CD4-positive, alpha-beta T cell treated with Interleukin-17A for 1 hour (primary cell): Measurements from ENCODE around the gene DOCK1.

ENCODE experiments used
- DNase-seq: peaks from one replicate; pipeline ENCODE4 v3.0.0-alpha.2; 2020

DOCK1 gene

DNA sequence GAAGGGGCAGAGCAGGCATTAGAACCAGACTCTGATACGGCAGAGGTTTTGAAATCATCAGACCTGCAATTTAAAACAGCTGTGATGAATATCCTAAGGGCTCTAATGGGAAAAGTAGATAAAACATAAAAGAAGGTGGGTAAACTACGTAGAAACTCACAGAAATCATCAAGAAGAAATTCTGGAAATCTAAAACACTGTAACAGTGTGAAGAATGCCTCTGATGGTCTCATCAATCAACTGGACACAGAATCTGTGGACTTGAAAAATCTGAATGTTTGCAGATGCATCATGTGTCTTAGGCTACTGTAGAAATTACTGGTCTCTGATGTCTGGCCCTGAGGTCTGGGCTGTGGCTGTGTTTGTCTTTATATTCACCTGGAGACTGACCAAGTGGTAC, 470.8 kb downstream of the DOCK1 start:
- DNase-seq, result no peak

DNA sequence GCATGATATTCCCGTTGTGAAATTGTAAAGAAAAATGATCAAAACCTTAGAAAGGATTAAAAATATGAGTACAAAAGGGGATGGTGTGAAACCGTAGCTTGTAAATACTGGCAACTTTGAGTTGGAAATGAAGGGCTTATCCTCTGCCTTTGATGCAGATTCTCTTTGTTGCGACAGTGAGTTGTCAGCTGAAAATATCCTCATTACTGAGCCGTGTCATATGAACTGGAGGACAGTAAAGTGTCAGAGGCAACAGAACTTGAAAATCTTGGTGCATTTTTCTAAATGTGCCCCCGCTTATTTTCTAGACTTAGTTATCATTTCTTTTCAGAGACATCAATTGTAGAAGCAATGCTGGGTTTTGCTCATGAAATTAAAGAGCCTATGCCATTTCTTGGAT, 473.4 kb downstream of the DOCK1 start:
- no peak for DNase-seq

DNA sequence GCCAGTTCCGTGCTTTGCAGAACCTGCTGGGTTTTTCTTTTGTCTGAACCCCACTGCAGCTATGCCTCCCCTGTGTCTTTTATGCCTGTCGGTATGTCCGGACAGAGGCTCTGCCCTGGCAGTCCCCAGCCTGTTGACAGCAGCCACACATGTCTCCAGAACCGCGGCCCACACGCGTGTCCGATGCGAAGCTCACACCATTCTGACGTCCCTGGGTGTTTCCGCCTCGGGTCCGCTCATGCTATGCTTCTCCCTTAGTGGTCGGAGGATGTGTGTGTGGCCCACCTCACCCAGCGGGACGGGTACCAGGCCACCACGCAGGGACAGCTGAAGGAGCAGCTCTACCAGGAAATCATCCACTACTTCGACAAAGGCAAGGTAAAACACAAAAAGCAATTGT, 479.3 kb downstream of the DOCK1 start:
- DNase-seq, result no peak

DNA sequence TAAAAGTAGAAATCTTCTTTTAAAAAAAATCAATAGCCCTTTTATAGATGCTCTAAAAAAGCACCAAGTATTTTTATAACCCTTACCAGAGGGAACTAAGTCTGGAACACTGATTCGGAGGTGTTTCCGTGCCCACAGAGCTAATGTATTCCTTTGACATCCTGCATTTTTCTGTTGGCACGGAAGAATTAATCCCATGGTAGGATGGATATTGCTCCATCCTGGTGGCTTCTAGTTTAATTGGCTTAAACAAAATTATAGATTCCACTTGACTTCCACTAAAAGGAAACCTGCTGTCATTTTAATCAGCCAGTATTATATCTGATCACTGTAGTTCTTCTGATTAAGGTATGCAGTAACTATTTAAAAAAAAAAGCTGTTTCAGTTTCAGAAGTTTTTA, 479.8 kb downstream of the DOCK1 start:
- no peak for DNase-seq

DNA sequence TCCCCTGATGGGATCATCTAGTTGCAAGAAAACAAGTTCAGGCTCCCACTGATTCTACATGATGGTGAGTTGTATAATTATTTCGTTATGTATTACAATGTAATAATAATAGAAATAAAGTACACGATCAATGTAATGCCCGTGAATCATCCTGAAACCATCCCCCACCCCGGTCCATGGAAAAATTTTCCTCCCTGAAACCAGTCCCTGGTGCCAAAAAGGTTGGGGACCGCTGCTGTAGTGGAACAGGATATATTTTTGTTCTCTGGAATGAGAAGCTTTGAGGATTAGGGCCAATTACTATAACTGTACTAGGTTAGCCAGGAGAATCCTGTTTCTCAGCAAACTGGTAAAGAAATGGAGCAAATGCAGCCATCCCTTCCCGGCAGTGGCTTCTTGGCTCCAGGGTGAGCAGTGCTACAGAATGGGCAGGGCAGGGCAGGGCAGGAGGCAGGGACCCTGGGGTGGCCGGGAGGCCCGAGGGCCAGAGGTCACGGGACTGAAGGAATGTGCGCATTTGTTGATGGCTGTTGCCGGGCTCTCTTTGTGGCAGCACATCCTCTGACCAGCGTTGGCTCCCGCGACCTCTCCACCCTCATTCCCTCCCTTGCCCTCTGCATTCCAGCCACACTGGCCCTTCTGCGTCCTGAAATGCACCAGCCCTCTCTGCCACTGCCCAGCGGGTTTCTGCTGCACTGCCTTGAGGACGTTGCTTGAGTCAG, 481.5 kb downstream of the DOCK1 start:
- no peak for DNase-seq

DNA sequence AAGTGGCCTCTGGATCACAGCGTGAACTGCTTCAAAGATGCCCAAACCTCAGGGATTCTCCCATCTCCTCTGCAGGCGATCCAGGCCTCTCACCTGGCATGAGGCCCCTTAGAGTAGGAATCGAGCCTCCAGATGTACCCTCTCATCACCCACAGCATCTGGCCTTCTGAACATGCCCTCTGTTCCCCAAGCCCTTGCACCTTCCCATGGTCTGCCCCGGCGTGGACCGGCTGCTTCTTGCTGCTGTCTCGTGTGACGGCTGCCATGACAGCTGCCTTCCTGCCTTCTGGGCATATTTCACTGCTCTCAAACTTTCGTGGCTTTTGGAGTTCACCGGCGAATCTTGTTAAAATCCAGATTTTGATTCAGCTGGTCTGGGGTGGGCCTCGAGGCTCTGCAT, 486.6 kb downstream of the DOCK1 start:
- no peak for DNase-seq

DNA sequence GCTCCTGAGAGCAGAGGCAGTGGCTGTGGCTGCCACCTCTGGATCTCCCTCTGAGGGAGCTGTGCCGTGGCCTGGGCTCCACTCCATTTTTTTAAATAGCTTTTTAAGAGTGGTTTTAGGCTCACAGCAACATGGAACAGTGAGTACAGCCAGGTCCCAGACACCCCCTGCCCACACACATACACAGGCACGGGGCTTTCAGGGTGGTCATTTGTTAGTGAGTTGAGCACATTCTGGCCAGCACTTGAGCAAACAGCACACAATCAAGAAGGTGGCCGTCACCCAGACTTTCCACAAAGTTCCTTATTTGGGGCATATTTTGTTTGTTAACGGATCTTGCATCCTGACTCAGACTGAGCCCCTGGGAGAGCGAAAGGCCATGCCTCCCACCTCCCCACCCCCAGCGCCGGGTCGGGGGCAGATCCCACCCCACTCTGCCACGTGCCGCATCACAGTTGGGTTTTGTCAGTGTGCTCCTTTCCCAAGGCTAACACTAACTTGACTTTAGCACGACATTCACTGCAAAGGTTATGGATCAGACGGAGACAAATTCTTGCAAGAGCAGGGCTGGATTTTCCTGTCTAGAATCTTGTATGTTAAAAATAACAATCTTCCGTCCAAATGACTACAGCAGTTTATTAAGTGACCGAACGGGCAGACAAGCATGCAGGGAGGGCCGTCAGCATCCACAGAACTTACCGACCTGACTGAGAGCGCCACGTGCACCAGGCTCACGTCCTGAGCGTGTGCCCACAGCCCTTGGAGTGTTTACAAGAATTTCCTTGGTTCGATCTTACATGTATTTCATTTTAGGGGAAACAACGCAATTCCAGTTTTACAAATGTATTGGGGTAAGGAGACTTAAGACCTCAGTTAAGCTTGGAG, 487.4 kb downstream of the DOCK1 start:
- no peak for DNase-seq

DNA sequence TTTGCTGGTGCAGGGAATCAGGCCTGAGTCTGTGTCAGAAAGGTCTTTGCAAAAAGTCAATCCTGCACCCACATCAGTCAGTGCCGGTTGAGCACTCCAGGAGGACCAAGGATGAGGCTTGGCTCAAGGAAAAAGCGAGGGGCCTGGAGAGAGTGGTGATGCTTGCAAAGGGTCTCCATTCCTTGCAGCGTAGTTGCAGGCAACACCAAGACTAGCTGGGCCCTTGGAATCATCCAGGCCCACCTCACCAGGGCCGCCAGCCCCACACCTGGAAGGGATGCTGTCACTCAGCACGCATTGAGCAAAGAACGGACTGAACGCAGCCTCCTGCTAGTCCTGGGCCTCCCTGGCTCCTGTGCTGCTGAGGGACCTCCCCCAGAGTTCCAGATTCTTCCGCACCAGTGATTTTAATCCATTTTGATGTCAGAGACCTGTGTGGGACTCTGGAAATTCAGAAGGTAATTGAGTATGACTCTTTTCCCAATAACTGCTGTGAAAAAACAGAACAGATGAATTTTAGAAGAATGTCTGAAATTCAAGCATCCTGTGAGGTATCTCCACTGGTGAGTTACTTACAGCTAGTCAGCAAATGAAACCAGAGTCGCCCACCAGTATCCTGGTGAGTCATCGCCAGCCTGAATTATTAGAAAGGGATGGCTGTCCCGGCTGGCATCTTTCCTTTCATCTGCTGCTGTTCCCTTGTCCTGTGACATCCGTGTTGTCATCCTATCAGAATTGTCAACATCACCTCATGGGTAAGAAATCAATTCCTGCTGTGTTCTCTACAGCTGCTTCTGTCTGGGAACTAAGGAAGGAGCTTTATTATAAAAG, 493.1 kb downstream of the DOCK1 start:
- DNase-seq, result no peak

DNA sequence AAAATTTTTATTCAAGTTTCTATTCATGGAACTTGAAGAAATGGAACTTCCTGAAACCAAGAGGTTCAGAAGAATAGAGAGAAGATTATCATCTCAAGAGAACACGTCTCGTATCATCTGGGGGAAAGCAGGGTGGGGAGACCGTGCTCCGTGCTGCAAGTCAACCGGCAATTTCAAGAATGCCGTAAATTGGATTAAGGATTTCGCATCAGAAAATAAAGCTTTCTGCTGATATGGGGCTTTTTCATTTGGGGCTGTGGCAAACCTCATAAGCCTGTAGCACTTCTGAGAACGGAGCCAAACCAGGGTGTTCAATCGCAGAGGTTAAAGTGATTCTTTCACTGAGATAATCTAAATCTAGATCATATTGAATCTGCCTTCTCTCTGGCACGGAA, 493.7 kb downstream of the DOCK1 start:
- no peak for DNase-seq

DNA sequence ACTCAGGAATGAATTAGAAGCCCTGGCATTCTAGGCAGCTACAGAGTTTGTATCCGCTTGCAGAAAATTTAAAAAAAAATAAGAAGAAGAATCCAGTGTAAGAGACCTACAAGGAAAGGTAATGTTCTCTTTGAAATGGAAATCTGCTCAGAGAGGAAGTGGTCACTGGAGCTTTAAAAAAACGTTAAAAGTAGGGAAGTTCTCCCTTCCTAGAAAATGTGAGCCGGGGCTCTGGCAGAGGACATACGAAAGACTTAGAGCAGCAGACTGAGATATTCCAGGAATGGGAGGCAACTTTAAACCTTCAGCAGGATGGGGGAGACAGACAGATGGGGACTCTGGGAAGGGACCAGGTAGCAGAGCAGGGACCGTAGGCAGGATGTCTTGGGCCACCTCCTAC, 494.4 kb downstream of the DOCK1 start:
- DNase-seq, result no peak

DNA sequence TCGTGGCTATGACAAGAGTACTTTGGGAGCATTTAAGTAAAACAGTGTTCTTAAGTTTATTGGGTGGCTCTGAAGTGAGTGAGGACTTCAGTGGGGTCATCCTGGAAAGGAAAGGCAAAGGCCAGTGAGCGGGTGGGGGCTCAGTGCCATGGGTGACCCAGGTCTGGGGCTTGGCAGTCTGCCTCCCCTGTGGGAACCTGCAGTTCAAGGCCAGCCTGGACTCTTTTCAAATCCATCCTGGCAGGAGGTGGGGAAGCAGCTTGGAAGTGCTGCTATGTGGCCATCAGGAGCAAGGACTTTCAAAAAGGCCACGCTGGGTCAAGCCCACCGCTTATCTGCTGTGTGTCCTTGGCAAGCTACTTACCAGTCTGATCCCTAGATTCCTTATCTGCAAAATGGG, 495.0 kb downstream of the DOCK1 start:
- DNase-seq, result no peak

DNA sequence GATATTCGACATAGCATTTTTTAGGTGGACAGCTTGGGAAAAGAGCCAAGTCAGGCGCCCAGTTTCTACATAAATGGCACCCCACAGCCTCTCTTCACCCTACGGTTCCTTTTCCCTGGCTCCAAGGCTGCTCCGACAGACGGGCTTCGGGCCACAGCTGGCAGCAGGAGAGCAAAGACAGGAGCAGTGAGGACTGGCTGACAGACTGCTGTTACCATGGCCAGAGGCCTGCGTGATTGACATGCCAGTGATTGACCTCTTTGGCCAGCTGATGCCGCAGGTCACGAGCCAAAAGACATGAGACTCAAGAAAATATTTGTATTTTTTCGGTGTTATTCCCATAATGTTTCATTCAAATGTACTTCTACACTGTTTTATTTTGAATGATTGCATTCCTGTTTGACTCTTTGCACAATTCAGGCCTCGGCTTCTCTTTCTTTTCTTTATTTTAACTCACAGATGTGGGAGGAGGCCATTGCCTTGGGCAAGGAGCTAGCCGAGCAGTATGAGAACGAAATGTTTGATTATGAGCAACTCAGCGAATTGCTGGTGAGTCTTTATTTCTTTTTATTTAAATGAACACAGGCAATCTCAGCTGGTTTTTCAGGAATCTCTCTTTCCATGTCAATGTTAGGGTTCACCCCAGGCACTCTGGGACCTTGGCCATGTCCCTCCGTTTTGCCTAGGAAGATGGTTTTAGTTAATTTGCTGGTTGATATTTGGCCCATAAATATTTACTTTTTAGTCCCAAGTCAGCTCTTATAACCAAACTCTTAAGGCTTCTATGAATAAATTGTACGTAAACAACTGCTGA, 497.6 kb downstream of the DOCK1 start:
- DNase-seq, result no peak

DNA sequence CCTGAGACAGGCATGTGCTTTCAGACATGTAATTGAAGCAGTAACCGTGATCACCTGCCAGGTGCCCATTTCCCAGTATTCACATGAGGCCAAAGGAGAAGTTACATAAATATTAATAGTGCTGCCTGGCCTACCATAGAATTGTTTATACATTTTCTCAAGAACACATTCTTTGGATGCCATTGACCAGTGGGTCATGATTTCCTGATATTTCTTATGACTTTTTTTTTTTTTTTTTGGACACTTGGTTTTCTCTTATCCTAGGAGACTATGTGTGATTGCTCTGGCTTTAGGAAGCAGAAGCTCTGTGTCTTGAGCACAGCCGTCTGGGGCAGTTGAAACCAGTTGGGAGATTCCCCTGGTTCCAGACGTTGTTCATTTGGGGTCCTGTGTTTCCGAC, 500.0 kb downstream of the DOCK1 start:
- DNase-seq, result no peak

DNA sequence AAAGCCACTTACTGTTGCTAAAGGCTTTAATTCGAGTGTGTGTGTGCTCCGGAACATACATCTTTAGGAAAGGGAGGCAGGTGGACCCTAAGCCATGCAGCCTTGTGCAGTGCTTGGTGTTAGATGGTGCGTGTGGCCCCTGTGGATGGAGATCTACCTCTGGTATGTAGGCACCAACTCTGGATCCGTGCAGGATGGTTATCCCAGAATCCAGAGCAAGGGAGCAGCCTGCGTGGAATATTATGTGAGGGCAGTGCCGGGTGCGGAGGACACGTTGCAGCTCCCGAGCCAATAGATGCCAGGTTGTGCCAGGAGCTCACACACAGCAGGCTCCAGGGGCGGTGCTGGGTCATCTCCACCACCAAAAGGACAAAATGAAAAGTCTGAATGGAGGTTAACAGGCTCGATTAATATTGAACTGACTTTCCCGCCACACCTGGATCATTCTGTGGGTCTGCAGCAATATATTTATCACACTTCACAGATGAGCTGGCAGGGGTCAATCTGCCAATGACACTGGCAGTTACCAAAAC, 500.9 kb downstream of the DOCK1 start:
- no peak for DNase-seq

DNA sequence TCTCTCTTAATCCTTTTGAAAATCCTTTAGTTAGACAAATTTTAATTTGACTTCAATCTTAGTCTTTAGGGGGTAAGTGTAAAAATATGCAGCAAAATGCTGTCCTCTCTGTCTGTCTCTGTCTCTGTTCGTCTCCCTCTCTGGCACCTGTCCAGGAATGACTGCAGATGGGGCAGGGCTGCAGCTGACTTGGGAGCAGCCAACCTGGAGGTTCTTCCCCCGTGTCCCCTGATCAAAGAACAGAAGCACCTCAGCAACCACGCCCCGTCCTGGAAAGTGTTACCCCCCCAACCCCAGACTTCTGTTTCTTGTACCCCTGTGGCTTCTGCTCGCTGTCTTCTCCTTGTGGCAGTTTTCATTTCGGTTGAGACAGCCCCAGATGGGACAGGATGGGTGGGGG, 502.3 kb downstream of the DOCK1 start:
- DNase-seq, result no peak

DNA sequence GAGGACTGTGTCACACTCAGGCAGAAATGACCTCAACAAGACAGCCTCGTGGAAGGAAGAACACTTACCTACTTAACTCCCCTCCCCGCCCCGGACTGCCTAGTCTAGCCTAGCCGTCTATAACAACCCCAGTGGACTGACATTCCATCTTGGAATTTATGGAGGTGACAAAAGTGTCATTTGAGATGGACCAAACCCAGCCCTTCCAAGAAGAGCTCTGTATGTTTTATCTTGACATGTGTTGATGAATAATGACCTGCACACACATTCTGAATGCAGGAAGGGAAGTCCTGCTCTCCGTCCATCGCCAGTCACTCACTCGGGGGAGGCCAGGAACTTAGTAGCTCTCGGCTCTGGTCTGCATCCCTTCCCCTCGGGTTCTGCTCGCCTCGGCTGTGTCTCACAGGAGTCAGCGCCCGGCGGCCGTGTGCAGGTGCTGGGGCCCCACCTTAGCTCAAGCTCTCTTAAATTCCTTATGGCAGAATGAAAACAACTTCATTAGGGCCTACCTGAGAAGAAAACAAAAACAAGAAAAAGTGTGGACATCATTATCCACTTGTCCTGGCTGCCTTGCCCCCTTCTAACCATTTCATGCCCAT, 503.0 kb downstream of the DOCK1 start:
- no peak for DNase-seq

DNA sequence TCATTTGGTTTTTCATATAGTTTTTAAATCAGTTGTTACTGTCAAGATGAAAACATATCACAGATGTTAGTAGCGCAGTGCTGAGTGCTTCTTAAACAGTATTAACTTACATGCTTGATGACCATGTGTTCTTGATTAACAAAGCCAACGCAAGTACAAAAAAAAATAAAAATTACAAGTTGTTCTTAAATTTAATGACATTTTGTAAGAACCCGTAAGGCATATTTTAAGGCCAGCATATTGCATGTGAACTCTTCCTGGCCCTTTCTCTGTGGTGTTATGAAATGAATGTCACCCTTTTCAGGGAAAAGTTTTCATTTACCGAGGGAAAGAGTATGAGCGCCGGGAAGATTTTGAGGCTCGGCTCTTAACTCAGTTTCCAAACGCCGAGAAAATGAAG, 503.5 kb downstream of the DOCK1 start:
- DNase-seq, result no peak

DNA sequence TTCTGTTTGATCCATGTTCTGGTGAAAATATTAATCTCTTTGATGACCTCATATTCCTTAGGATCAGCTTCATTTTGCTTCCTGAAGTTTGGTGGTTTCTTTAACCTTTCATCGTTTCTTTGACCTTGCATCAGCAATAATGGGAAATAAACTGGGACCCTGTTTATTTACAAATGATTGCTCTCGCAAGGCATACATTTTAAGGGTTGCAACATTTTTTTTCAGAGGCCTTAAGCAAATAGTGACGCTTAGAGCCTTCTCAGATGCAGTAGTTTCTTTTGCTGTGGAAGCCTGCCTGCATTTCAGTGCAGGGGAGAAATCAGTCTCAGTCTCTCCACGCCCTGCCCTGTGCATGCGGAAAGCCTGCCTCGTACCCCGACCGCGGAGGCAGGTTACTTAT, 504.8 kb downstream of the DOCK1 start:
- DNase-seq, result no peak

DNA sequence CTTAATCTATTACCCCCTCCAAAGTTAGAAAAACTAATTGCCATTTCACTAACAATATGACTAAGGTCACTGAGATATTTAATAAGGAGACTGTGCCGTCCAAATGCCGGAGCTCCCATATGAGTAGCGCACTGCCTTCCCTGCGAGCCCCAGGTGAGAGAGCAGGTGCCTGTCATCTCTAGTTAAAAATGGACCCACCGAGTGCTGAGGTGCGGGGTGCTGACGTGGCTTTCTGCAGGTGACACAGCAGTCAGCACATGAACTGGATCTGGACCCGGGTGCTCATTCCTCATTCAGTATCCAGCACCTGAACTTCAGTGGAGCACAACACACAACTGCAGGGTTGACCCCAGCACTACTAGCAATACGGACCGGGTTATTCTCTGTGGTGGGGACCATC, 505.8 kb downstream of the DOCK1 start:
- no peak for DNase-seq

DNA sequence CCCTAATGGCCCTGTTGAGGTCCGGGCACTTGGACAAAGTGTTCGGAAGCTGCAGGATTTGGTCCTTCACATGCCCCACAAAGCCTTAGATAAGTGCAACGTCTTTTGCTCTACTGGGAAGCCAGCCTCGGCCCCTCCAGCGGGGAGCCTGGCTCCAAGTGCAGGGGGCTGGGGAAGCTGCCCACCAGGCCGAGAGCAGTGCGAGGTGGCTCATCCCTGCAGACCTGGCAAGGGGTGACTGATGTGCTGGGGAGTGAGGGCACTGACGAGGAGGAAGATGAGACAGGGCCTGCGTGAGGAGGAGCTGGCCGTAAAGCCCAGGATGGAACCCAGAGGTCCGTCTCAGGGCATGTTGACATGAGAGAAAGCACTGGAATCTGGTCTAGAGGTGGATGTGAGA, 508.1 kb downstream of the DOCK1 start:
- DNase-seq, result no peak

DNA sequence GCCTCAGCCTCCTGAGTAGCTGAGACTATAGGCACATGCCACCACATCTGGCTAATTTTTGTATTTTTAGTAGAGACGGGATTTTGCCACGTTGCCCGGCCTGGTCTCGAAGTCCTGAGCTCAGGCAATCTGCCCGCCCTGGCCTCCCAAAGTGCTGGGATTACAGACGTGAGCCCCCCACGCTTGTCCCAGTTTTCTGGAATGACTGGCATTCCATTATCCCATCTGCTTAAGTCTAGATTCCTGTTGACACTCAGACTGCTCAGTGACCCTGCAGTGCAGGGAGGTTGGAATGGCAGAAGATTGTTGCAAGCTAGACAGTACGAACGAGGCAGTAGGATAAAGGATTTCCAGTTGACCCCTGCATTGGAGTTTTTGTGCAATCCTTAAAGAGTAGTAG, 508.8 kb downstream of the DOCK1 start:
- no peak for DNase-seq

DNA sequence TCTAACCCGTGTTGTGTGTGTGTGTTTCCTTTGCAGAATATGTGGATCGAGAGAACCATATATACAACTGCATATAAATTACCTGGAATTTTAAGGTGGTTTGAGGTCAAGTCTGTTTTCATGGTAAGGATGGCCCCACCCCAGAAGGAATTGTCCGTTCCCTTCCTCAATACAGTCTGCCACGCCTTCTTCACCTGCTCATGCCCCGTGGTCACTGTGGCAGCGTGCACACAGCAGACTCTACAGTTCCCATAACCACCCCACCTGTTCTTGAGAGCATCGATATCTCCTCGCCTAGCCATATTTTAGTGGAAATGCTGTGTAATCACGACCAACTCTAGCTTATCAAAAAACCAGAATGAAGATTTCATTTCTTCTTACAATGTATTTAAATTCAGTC, 509.9 kb downstream of the DOCK1 start:
- DNase-seq, result no peak
